AML-193 (cell line): ENCODE measurements around the gene EBPL.
"Not testable (repeated sequence)": the region's sequence is repeated elsewhere in the genome, so short reads cannot be mapped to it uniquely, and the experiment has no call there.

Experiments
- DNase-seq, 2 experiments: peaks; one replicate each; lab custom pipeline; 2025; lab: John Stamatoyannopoulos, UW

EBPL gene

GRCh38 chr13:49635599-49636433 lies 55.5 kb downstream of the EBPL start:
- no peak for DNase-seq

- DNase-seq = no peak
Observed at GRCh38 chr13:49633710-49634109, 57.6 kb downstream of the EBPL start.

- DNase-seq = no peak
Observed at GRCh38 chr13:49632156-49632555, 59.1 kb downstream of the EBPL start.

GRCh38 chr13:49630580-49630979 lies 60.7 kb downstream of the EBPL start:
- DNase-seq = no peak

GRCh38 chr13:49629947-49630346 lies 61.3 kb downstream of the EBPL start:
- no peak for DNase-seq

- no peak for DNase-seq
Observed at GRCh38 chr13:49629196-49629938, 61.9 kb downstream of the EBPL start.

GRCh38 chr13:49627831-49628652 lies 63.2 kb downstream of the EBPL start, which contains the start of gene ARL11:
Gene ARL11, plus strand, starts transcription at chr13:49628507. Its CDS starts 1,941 bp downstream, at chr13:49630448.
- peak; percentile 98 for DNase-seq

- peak; percentile 17 to 36 for DNase-seq
Observed at GRCh38 chr13:49625392-49626079, 65.8 kb downstream of the EBPL start.

GRCh38 chr13:49624229-49624628 lies 67.1 kb downstream of the EBPL start:
- DNase-seq = no peak

GRCh38 chr13:49622174-49622946 lies 68.9 kb downstream of the EBPL start:
- no peak for DNase-seq

GRCh38 chr13:49620170-49620621 lies 71.1 kb downstream of the EBPL start:
- DNase-seq = peak; percentile 48 to 54

GRCh38 chr13:49616676-49617065 lies 74.6 kb downstream of the EBPL start:
- no peak for DNase-seq

GRCh38 chr13:49615836-49616675 lies 75.2 kb downstream of the EBPL start:
- no peak for DNase-seq

GRCh38 chr13:49612042-49612441 lies 79.2 kb downstream of the EBPL start:
- DNase-seq = not testable (repeated sequence)
